ENCODE data around the gene OPRL1. TPM values are rescaled to one million over a fixed set of nuclear protein-coding genes. Genes with fewer than 3 reads are reported as not detected.

The OPRL1 gene
- total RNA-seq, 3 donors from 2014 or later: 1.6 to 3.4 (median 2.3) TPM

GRCh38 chr20:64098471-64099013 lies 18.7 kb downstream of the OPRL1 start:
- TF ChIP-seq POLR2A (IDR thresholded peaks at IDR 0.05) (no peak), CTCF (IDR thresholded peaks at IDR 0.05) (no peak), POLR2AphosphoS5 (IDR thresholded peaks at IDR 0.05) (no peak)
- peaks cover 5 to 27% of the 10 kb centered on the region in 2 donors for H3K27me3 ChIP-seq
- H3K27ac ChIP-seq: no peak overlapping the region
- no peaks in the 10 kb centered on the region for H3K4me1 ChIP-seq
- intact Hi-C loops (cut with DNase I; ENCODE audit: low total_unique reads): no loop called here
- no peaks in the 10 kb centered on the region for H3K9me3 ChIP-seq
- H3K36me3 ChIP-seq: no peaks in the 10 kb centered on the region
- H3K4me3 ChIP-seq: no peak overlapping the region
- DNase-seq (ENCODE audit: low spot score in 2 of 2): no peak

- no peaks in the 10 kb centered on the region for H3K36me3 ChIP-seq
- DNase-seq (ENCODE audit: low spot score in 2 of 2): no peak
- H3K27ac ChIP-seq: no peak overlapping the region
- H3K9me3 ChIP-seq: no peaks in the 10 kb centered on the region
- no peaks in the 10 kb centered on the region for H3K4me1 ChIP-seq
- TF ChIP-seq POLR2A (IDR thresholded peaks at IDR 0.05): no peak
- no peak for TF ChIP-seq CTCF (IDR thresholded peaks at IDR 0.05)
- no peak for TF ChIP-seq POLR2AphosphoS5 (IDR thresholded peaks at IDR 0.05)
- no peak overlapping the region for H3K4me3 ChIP-seq
- intact Hi-C loops (cut with DNase I; ENCODE audit: low total_unique reads): no loop called here
- H3K27me3 ChIP-seq: peaks cover 5 to 34% of the 10 kb centered on the region in 2 donors
Measured at GRCh38 chr20:64099086-64099786, 19.4 kb downstream of the OPRL1 start.

- H3K9me3 ChIP-seq: no peaks in the 10 kb centered on the region
- no peaks in the 10 kb centered on the region for H3K4me1 ChIP-seq
- intact Hi-C loops (cut with DNase I; ENCODE audit: low total_unique reads): no loop called here
- no peak overlapping the region for H3K27ac ChIP-seq
- no peaks in the 10 kb centered on the region for H3K36me3 ChIP-seq
- peaks cover 5 to 34% of the 10 kb centered on the region in 2 donors for H3K27me3 ChIP-seq
- H3K4me3 ChIP-seq: no peak overlapping the region
- TF ChIP-seq POLR2A (IDR thresholded peaks at IDR 0.05): no peak
- TF ChIP-seq CTCF (IDR thresholded peaks at IDR 0.05): no peak
- TF ChIP-seq POLR2AphosphoS5 (IDR thresholded peaks at IDR 0.05): no peak
- DNase-seq (ENCODE audit: low spot score in 2 of 2): no peak
Measured at GRCh38 chr20:64099880-64100565, 20.1 kb downstream of the OPRL1 start.

GRCh38 chr20:64100566-64100888 lies 20.6 kb downstream of the OPRL1 start:
- TF ChIP-seq CTCF (IDR thresholded peaks at IDR 0.05) (no peak), POLR2AphosphoS5 (IDR thresholded peaks at IDR 0.05) (no peak), POLR2A (IDR thresholded peaks at IDR 0.05) (no peak)
- Histone ChIP-seq H3K4me1 (no peaks in the 10 kb centered on the region), H3K36me3 (no peaks in the 10 kb centered on the region), H3K27ac (no peak overlapping the region), H3K27me3 (peaks cover 5 to 34% of the 10 kb centered on the region in 2 donors), H3K9me3 (no peaks in the 10 kb centered on the region), H3K4me3 (no peak overlapping the region)
- no peak for DNase-seq (ENCODE audit: low spot score in 2 of 2)
- intact Hi-C loops (cut with DNase I; ENCODE audit: low total_unique reads): no loop called here

Data from breast epithelium (tissue), 4 donors.